ENCODE measurements around the gene ABLIM1. TPM values are rescaled to one million over a fixed set of nuclear protein-coding genes. Genes with fewer than 3 reads are reported as not detected.

Gene ABLIM1
- total RNA-seq, 1 experiment from 2014 or later = 28.2 TPM

Small RNA genes within 50 kb of the gene (small RNA-seq; reads per million reads assigned to genes)
- gene RN7SL384P = 0 to 0.06 reads per million in 2 experiments

Other genes with a start within 250 kb of the ABLIM1 start
- 16.6 and 20.0 TPM in 2 replicates for gene FHIP2A, start 163.5 kb upstream of the ABLIM1 start, total RNA-seq (2014; rRNA removed; shearing (Covaris generic))

All from NCI-H460 (cell line).